Measurements from ENCODE around the gene TMEM14C. TPM values are rescaled to one million over a fixed set of nuclear protein-coding genes. Genes with fewer than 3 reads are reported as not detected.

The TMEM14C gene
- total and polyA plus RNA-seq, 2 experiments from 2014 or later = 123 to 232 TPM

- Mint-ChIP-seq H3K27ac (no peak overlapping the region), H3K9me3 (no peaks in the 10 kb centered on the region), H3K36me3 (ENCODE audit: low read depth) (peaks cover 12% of the 10 kb centered on the region; the same call in 1 of the 3 replicates), H3K27me3 (ENCODE audit: insufficient read depth, low read depth, poor library complexity) (no peaks in the 10 kb centered on the region), H3K4me1 (no peaks in the 10 kb centered on the region), H3K4me3 (no peak overlapping the region)
- H3K4me3 ChIP-seq = no peak overlapping the region
- ATAC-seq = no peak
- no peaks in the 10 kb centered on the region; the same call in 1 of the 2 replicates for H3F3A ChIP-seq (replicated peaks; ENCODE audit: low read depth)
- H3K27ac ChIP-seq (ENCODE audit: low read depth) = no peak overlapping the region
- H3K79me2 ChIP-seq (replicated peaks; ENCODE audit: insufficient read depth) = no peaks in the 10 kb centered on the region
- no peak overlapping the region for H3K4me2 ChIP-seq
- no peaks in the 10 kb centered on the region for H3K27me3 ChIP-seq (ENCODE audit: insufficient read depth)
- H3K9me2 ChIP-seq (ENCODE audit: insufficient read depth) = no peaks in the 10 kb centered on the region
- no peak overlapping the region for H2AFZ ChIP-seq
- no peaks in the 10 kb centered on the region for H3K4me1 ChIP-seq (ENCODE audit: insufficient read depth)
- H4K20me1 ChIP-seq (replicated peaks; ENCODE audit: insufficient read depth) = no peaks in the 10 kb centered on the region; the same call in 1 of the 2 replicates
- TF ChIP-seq ZNF114 (CRISPR knock-in tag; IDR thresholded peaks at IDR 0.05) (no peak), ZNF331 (CRISPR knock-in tag; IDR thresholded peaks at IDR 0.05; ENCODE audit: low read depth) (no peak), CREB1 (CRISPR knock-in tag; IDR thresholded peaks at IDR 0.05; ENCODE audit: low read depth) (no peak), EZH2 (IDR thresholded peaks at IDR 0.05; ENCODE audit: low read depth, unreplicated experiment) (no peak), STAT1 (IDR thresholded peaks at IDR 0.05; ENCODE audit: unreplicated experiment) (no peak), REST (IDR thresholded peaks at IDR 0.05; ENCODE audit: unreplicated experiment) (no peak), ETS1 (IDR thresholded peaks at IDR 0.05) (no peak), NANOG (IDR thresholded peaks at IDR 0.05; ENCODE audit: borderline replicate concordance) (no peak), CTCF (conservative IDR thresholded peaks at IDR 0.05; ENCODE audit: low read depth in 2 of 2) (no peak)
- TF ChIP-seq, protein P1, sequence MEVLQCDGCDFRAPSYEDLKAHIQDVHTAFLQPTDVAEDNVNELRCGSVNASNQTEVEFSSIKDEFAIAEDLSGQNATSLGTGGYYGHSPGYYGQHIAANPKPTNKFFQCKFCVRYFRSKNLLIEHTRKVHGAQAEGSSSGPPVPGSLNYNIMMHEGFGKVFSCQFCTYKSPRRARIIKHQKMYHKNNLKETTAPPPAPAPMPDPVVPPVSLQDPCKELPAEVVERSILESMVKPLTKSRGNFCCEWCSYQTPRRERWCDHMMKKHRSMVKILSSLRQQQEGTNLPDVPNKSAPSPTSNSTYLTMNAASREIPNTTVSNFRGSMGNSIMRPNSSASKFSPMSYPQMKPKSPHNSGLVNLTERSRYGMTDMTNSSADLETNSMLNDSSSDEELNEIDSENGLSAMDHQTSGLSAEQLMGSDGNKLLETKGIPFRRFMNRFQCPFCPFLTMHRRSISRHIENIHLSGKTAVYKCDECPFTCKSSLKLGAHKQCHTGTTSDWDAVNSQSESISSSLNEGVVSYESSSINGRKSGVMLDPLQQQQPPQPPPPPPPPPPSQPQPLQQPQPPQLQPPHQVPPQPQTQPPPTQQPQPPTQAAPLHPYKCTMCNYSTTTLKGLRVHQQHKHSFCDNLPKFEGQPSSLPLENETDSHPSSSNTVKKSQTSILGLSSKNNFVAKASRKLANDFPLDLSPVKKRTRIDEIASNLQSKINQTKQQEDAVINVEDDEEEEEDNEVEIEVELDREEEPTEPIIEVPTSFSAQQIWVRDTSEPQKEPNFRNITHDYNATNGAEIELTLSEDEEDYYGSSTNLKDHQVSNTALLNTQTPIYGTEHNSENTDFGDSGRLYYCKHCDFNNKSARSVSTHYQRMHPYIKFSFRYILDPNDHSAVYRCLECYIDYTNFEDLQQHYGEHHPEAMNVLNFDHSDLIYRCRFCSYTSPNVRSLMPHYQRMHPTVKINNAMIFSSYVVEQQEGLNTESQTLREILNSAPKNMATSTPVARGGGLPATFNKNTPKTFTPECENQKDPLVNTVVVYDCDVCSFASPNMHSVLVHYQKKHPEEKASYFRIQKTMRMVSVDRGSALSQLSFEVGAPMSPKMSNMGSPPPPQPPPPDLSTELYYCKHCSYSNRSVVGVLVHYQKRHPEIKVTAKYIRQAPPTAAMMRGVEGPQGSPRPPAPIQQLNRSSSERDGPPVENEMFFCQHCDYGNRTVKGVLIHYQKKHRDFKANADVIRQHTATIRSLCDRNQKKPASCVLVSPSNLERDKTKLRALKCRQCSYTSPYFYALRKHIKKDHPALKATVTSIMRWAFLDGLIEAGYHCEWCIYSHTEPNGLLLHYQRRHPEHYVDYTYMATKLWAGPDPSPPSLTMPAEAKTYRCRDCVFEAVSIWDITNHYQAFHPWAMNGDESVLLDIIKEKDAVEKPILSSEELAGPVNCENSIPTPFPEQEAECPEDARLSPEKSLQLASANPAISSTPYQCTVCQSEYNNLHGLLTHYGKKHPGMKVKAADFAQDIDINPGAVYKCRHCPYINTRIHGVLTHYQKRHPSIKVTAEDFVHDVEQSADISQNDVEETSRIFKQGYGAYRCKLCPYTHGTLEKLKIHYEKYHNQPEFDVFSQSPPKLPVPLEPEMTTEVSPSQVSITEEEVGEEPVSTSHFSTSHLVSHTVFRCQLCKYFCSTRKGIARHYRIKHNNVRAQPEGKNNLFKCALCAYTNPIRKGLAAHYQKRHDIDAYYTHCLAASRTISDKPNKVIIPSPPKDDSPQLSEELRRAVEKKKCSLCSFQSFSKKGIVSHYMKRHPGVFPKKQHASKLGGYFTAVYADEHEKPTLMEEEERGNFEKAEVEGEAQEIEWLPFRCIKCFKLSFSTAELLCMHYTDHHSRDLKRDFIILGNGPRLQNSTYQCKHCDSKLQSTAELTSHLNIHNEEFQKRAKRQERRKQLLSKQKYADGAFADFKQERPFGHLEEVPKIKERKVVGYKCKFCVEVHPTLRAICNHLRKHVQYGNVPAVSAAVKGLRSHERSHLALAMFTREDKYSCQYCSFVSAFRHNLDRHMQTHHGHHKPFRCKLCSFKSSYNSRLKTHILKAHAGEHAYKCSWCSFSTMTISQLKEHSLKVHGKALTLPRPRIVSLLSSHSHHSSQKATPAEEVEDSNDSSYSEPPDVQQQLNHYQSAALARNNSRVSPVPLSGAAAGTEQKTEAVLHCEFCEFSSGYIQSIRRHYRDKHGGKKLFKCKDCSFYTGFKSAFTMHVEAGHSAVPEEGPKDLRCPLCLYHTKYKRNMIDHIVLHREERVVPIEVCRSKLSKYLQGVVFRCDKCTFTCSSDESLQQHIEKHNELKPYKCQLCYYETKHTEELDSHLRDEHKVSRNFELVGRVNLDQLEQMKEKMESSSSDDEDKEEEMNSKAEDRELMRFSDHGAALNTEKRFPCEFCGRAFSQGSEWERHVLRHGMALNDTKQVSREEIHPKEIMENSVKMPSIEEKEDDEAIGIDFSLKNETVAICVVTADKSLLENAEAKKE (CRISPR knock-in tag; IDR thresholded peaks at IDR 0.05) = no peak
- 0 out of 2 replicates have a peak, but pooled peaks cover 4% of the 10 kb centered on the region for H3K36me3 ChIP-seq (ENCODE audit: insufficient read depth)
- no peak for DNase-seq (ENCODE audit: low spot score)
Measured at GRCh38 chr6:10778230-10778629, 55.4 kb downstream of the TMEM14C start.

All from GM23338 (cell line).